ENCODE measurements around the gene INTS13. TPM values are rescaled to one million over a fixed set of nuclear protein-coding genes. Genes with fewer than 3 reads are reported as not detected.
A peak's percentile ranks its signal among the peaks of the same experiment; 100 is the strongest.

Gene INTS13
- total RNA-seq, 2 donors from 2014 or later, result 23.9 to 55.5 TPM

GRCh38 chr12:26937443-26937862 is 328 bp downstream of the INTS13 start:
- Histone ChIP-seq H3K4me1 (ENCODE audit: control insufficient read depth, insufficient read depth, low read length) (peaks cover 3% of the 10 kb centered on the region), H3K27me3 (ENCODE audit: control insufficient read depth, insufficient read depth, low read length, poor library complexity, severe bottlenecking) (no peaks in the 10 kb centered on the region), H3K36me3 (ENCODE audit: control insufficient read depth, insufficient read depth, low read length) (peaks cover 10% of the 10 kb centered on the region), H3K9ac (ENCODE audit: extremely low read depth, low read length, poor library complexity, severe bottlenecking) (peak overlapping the region; percentile 91), H3K4me3 (ENCODE audit: low read length) (peak overlapping the region; percentile 98), H3K27ac (ENCODE audit: low read depth, low read length) (peak overlapping the region; percentile 96), H3K9me3 (ENCODE audit: control insufficient read depth, low read length) (no peaks in the 10 kb centered on the region)
- Mint-ChIP-seq H3K27ac (peak overlapping the region; percentile 100), H3K27me3 (ENCODE audit: insufficient read depth) (no peaks in the 10 kb centered on the region), H3K9me3 (no peaks in the 10 kb centered on the region), H3K36me3 (ENCODE audit: low read depth) (peaks cover 7% of the 10 kb centered on the region), H3K4me1 (peaks cover 32% of the 10 kb centered on the region), H3K4me3 (peak overlapping the region; percentile 86)
- no peak for DNase-seq
- WGBS, 2 experiments (ENCODE audit: insufficient coverage in 1 of 2, insufficient read length in 1 of 2), result 1 to 5% methylated on average over 3 to 9 of the region's 10 CpGs
- no peak for TF ChIP-seq CTCF (conservative IDR thresholded peaks at IDR 0.05)

GRCh38 chr12:26936559-26937442 is 980 bp downstream of the INTS13 start:
- H3K9me3 Mint-ChIP-seq, result no peaks in the 10 kb centered on the region
- Histone ChIP-seq H3K4me3 (ENCODE audit: low read length) (peak overlapping the region; percentile 98), H3K9ac (ENCODE audit: extremely low read depth, low read length, poor library complexity, severe bottlenecking) (peak overlapping the region; percentile 91), H3K4me1 (ENCODE audit: control insufficient read depth, insufficient read depth, low read length) (peaks cover 3% of the 10 kb centered on the region), H3K36me3 (ENCODE audit: control insufficient read depth, insufficient read depth, low read length) (peaks cover 15% of the 10 kb centered on the region), H3K27ac (ENCODE audit: low read depth, low read length) (no peak overlapping the region), H3K9me3 (ENCODE audit: control insufficient read depth, low read length) (no peaks in the 10 kb centered on the region), H3K27me3 (ENCODE audit: control insufficient read depth, insufficient read depth, low read length, poor library complexity, severe bottlenecking) (no peaks in the 10 kb centered on the region)
- H3K4me1 Mint-ChIP-seq, result peaks cover 32% of the 10 kb centered on the region
- peaks cover 11% of the 10 kb centered on the region for H3K36me3 Mint-ChIP-seq (ENCODE audit: low read depth)
- H3K27ac Mint-ChIP-seq, result peak overlapping the region; percentile 100
- H3K4me3 Mint-ChIP-seq, result peak overlapping the region; percentile 86
- WGBS, 2 experiments (ENCODE audit: insufficient coverage in 1 of 2, insufficient read length in 1 of 2), result 33 to 83% methylated on average over 1 to 7 of the region's 8 CpGs
- no peak for DNase-seq
- TF ChIP-seq CTCF (conservative IDR thresholded peaks at IDR 0.05), result no peak
- H3K27me3 Mint-ChIP-seq (ENCODE audit: insufficient read depth), result no peaks in the 10 kb centered on the region

GRCh38 chr12:26935636-26936378 is 2.0 kb downstream of the INTS13 start:
- Mint-ChIP-seq H3K4me1 (peaks cover 29% of the 10 kb centered on the region), H3K4me3 (no peak overlapping the region), H3K27me3 (ENCODE audit: insufficient read depth) (no peaks in the 10 kb centered on the region), H3K36me3 (ENCODE audit: low read depth) (peaks cover 15% of the 10 kb centered on the region), H3K9me3 (no peaks in the 10 kb centered on the region), H3K27ac (no peak overlapping the region)
- Histone ChIP-seq H3K27me3 (ENCODE audit: control insufficient read depth, insufficient read depth, low read length, poor library complexity, severe bottlenecking) (no peaks in the 10 kb centered on the region), H3K36me3 (ENCODE audit: control insufficient read depth, insufficient read depth, low read length) (peaks cover 15% of the 10 kb centered on the region), H3K4me3 (ENCODE audit: low read length) (peak overlapping the region; percentile 98), H3K9me3 (ENCODE audit: control insufficient read depth, low read length) (no peaks in the 10 kb centered on the region), H3K4me1 (ENCODE audit: control insufficient read depth, insufficient read depth, low read length) (peaks cover 3% of the 10 kb centered on the region), H3K9ac (ENCODE audit: extremely low read depth, low read length, poor library complexity, severe bottlenecking) (no peak overlapping the region), H3K27ac (ENCODE audit: low read depth, low read length) (no peak overlapping the region)
- 94 to 100% methylated on average over 3 to 6 of the region's 7 CpGs for WGBS, 2 experiments (ENCODE audit: insufficient coverage in 1 of 2, insufficient read length in 1 of 2)
- DNase-seq, result no peak
- no peak for TF ChIP-seq CTCF (conservative IDR thresholded peaks at IDR 0.05)

Measured in endodermal cell (in vitro differentiated cells).